Frontal cortex (tissue), 4 donors: ENCODE results near the gene CCDC192. TPM values are rescaled to one million over a fixed set of nuclear protein-coding genes. Genes with fewer than 3 reads are reported as not detected.

Experiments
- DNase-seq, 2 donors: peaks; one replicate each; pipeline ENCODE4 v3.0.0; 2012; ENCODE audit warnings: low spot score in 2 of 2
- FAIRE-seq: peaks from 2 replicates; lab custom pipeline; 2012; peaks lifted over from hg19 to GRCh38; lab: Jason Lieb, UNC
- total RNA-seq: library from RNA; depleted of rRNA; stranded (reverse); fragments of >200 nt; gene quantifications from one replicate; pipeline ENCODE4 v1.2.3, GENCODE V29; 2014
- donor health status: control.
- donor health status: control.
- donor health status: control.

CCDC192 gene
- total RNA-seq, 1 donor from 2014 or later, result not detected

DNA sequence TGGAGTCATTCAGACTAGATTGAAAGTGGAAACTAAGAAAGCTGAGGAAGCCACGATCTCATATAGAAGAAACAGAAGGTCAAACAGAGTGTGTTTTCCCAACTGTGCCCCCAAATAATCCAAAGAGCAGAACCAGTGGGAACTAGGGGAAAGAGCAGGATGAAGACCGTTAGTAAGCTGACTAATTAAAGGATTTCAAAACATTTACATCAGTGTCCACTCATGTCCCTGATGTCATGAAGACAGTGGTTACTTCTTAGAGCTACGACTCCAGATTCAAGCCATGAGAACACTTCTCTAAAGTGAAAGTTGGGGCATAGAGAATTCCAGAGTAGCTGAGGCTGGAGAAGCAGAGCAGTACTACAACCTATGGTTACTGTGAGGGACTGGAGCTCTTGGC lies 260.7 kb downstream of the CCDC192 start:
- FAIRE-seq (no peak), DNase-seq (no peak)

DNA sequence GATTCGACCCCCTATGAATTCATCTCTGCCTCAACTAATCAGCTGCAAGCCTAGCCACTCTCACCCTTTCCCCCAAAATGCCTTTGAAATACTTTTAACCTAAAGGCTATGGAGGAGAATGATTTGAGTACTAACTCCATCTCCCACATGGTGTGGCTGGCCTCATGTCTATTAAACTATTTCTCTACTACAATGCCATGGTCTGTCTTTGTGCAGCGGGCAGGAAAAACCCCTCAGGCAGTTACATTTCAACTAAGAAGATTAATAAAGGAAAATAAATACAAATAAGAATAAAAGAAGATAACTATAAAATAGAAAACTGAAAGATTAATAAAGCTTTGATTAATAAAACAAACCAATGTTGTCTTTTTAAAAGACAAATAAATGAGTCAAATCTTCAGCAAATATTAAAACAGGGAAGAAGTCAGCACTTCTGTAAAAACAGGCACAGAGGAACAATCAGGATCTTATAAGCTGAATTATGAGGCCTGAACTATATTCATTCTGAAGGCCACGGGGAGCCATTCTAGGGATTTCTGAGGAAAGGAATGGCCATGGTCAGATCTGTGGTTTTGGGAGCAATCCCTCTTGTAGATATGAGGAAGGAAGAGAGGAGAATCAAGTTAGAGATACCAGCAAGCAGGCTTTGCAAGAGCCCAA lies 264.3 kb downstream of the CCDC192 start:
- DNase-seq (no peak), FAIRE-seq (no peak)

- DNase-seq, result no peak
- no peak for FAIRE-seq
Observed at GRCh38 chr5:127967983-127968592, 264.9 kb downstream of the CCDC192 start.

DNA sequence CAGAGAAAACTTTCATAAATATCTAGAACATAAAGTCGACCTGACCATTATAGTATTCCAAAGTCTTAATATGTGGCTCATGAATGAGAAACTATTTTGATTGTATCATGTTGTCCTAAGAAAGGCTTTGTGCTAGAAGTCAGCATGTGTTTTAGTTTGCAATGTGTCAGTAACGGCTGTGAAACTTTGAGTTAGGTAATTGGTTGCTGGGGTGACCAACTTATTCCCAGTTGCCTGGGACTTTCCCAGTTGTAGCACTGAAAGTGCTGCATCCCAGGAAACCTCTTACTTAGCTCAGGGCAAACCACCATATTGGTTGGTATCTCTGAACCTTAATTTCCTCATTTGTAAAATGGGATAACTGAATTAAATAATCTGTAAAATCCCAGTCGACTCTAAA lies 265.8 kb downstream of the CCDC192 start:
- DNase-seq (no peak), FAIRE-seq (no peak)

GRCh38 chr5:127969651-127970050 lies 266.5 kb downstream of the CCDC192 start:
- no peak for FAIRE-seq
- no peak for DNase-seq

DNA sequence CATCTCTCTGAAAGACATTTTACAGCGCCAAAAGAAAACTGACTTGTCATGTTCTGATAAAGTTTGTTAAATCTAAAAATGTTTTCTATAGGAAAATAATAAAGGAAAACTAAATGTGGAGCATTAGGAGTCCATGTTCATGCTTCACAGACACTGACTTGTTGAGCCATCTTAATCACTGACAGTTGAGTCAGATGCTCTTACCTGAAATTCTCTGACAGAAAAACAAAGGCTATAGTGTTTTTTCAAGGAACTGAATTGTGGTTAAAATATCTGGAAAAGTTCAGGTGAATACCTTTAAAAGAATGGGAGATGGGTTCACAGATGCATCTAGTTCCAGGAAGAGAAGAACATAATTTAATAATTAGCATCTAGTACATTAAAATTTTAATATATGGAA lies 266.9 kb downstream of the CCDC192 start:
- FAIRE-seq, result no peak

GRCh38 chr5:127970854-127971425 lies 267.7 kb downstream of the CCDC192 start:
- FAIRE-seq, result no peak

More for the DNA sequence above, 266.9 kb downstream of the CCDC192 start:
- DNase-seq, result no peak

GRCh38 chr5:127975961-127976360 lies 272.8 kb downstream of the CCDC192 start:
- DNase-seq (no peak), FAIRE-seq (no peak)

More at GRCh38 chr5:127970854-127971425, 267.7 kb downstream of the CCDC192 start:
- no peak for DNase-seq

DNA sequence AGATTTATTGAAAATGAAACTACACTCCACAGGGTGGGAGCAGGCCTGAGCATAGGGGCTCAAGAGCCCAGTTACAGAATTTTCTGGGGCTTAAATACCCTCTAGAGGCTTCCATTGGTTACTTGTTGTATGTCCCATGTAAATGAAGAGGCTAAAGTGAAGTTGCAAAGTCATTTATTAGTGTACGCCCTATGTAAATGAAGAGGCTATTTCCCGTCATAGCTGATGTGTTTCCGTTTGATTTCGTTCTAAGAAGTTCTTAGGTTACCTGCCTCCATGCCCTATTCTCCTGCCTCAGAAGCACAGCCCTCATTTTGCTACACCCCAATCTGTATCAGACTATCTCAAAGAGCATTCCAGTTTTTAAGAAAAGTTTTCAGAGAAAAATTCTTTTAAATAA lies 273.3 kb downstream of the CCDC192 start:
- no peak for FAIRE-seq

DNA sequence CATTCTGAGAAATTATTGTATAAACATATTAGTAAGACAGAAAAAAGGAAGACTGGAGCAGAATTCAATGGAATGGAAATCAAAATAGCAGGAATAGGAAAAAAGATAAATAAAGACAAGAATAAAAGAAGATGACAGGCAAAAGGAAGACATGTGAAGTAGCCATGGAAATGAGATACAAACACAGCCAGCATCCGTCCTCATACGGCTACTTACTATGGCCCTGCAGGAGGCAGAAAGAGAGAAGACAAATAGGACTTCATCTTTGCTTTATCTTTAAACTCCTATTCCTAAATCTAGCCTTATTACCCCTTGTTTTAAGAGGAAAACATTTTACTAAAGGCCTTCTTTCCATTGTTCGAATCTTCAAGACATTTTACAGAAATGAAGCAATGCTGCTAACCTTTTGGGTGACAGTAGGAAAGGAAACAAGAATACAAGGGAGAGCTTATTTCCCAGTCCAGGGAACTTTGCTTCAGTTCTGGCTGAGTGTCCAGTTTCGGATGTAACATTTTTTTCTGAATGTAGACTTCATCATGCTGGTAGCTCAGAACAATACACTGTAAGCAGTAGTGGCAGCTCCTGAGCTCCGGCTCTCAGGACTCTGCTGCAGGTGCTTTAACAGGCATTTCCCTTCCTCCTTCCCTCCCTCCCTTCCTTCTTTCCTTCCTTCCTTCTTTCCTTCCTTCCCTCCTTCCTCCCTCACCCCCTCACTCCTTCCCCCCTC lies 274.0 kb downstream of the CCDC192 start:
- FAIRE-seq, result no peak
- DNase-seq, result no peak

More for the DNA sequence above, 273.3 kb downstream of the CCDC192 start:
- DNase-seq, result no peak

DNA sequence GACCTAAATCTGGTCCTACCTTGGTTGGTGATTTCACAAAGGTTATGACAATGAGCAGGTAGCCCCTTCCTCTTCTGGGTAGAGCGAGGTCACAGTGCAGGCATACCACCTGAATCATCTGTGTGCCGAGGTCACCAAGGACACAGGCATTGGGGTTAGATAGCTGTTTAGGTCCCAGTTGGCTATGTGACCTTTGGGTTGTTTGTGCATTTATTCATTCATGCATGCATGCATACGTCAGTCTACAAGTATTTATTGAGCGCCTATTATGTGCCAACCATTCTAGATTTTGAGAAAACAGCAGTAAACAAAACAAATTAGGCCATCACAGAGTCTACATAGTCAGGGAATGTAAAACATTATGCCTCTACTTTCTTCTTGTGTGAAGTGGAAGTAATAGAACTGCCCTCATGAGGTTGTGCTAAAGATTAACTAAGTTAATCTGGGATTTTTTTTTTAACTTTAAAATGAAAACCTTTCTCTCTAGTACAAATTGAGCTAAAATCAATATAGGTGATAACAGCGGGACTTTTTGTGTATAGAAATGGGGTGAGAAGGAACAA lies 275.6 kb downstream of the CCDC192 start:
- FAIRE-seq (no peak), DNase-seq (no peak)

GRCh38 chr5:127979475-127979874 lies 276.3 kb downstream of the CCDC192 start:
- DNase-seq (no peak), FAIRE-seq (no peak)

- DNase-seq (no peak), FAIRE-seq (no peak)
Observed at GRCh38 chr5:127980843-127981242, 277.7 kb downstream of the CCDC192 start.

GRCh38 chr5:127981498-127981897 lies 278.3 kb downstream of the CCDC192 start:
- no peak for DNase-seq
- FAIRE-seq, result no peak

DNA sequence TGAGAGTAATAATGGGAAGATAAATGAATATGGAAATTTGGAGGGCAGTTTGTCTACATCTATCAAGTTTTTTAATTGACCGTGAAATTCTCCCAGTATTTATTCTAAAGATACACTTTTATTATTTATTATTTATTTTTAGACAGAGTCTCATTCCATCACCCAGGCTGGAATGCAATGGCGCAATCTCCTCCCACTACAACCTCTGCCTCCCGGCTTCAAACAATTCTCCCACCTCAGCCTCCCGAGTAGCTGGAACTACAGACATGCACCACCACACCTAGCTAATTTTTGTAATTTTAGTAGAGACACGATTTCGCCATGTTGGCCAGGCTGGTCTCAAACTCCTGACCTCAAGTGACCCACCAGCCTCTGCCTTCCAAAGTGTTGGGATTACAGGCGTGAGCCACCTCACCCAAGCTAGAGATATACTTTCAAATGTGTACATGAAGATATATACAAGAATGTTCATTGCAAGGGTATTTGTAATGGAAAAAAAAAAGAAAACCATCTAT lies 282.7 kb downstream of the CCDC192 start:
- DNase-seq, result no peak
- FAIRE-seq, result no peak

DNA sequence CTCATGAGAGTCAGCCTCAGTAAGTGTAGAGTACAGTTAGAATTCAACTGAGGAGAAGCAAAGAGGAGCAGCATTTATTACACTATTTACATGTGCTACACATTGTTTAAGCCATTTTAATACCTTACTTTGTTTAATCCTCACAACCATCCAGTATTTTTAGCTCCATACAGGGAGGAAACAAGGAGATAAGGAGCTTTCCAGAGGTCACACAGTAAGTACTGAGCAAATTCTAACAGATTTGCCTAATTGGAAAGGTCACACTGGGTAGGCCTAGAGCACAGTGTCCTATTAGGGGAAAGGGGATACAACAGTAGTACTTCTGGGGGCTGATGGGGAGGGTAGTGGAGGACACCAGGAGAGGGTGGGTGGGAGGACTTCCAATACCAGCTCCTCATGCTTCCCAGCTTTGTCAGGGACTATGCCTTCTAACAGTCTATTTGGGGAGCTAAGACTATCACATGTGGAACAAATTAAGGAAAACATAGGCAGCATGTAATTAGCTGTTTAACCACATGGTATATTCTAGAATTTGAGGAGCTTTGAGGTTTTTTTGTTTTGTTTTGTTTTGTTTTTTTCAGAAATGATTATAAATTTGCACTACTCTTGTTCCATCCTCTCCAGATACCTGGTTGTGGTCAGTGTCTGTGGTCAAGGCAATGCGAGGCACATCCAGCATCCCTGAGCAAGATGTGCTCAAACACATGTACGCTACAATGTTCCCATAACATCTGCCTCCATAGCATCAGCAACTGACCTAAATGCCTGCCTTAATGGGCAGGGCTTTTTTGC lies 284.4 kb downstream of the CCDC192 start:
- FAIRE-seq (no peak), DNase-seq (no peak)

DNA sequence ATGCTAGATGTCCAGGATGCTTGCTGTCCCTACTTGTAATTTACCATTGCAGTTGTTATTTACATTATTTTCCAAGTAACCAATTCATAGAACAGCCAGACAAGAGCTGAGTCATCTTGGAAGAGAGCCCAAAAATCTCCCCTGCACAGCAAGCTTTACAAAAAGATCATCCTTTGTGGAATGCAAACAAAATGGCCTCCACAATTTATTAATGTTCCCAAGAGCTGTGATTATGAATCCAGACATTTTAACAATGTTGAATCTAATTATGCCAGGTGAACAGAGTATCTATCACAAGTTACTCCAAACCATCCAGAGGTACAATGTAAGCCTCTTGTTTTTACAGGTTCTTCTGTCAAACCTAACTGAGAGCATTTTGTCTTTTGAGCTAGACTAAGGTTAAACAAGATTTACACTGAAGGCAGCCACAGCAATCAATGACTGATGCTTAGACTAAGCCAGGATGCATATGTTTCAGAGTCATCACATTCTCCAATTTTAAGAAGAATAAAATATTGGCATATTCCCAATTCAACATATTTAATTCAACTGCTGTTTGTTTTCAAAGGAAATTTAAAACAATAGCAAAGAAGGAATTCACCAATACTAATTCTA lies 285.1 kb downstream of the CCDC192 start:
- FAIRE-seq (no peak), DNase-seq (no peak)
